HG02884 (cell line): ENCODE data around the gene PDE6H.

Experiments
- ATAC-seq: cut with Tn5 transposase; IDR thresholded peaks from one replicate; pipeline ENCODE4 v1.9.1; 2021; ENCODE audit warnings: mild to moderate bottlenecking, moderate library complexity; ENCODE audit not compliant: unreplicated experiment

Gene PDE6H

DNA sequence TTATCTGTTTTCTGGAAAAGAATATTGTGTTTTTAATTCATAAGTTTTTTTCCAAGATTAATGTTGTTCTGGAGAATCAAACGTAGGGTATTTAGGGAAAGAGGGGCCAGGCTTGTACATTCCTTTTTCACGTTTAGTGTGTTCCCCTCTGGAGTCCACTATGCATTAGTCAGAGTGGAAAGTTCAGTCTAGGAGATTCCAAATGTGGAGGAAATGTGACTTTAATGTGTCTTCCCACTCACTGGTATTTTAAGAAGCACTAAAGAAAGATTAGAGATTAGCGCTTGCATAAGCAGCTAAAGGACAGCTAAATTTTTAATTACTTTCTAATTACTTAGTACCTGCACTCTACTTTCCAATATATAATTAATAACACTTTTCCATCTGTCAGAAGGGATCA, 4.4 kb upstream of the PDE6H start:
- no peak for ATAC-seq

DNA sequence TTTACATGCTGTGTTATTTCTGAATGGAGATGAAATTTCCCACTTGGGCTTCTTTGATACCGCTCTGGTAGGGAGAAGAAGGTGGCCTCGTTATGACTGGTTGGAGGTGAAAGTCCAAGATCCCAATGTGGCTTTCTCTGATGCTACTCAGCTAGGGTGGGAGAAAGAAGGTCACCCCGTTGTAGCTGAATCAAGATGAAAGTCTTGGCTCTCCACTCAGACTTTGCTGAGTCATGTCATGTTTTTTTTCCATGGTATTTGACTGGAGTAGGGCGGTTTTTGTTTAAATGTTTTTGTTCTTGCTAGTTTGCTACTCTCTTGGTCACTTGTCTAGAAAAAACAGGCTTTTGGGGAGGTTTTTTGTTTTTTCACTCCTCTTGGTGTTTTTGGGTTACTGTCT, 2.4 kb upstream of the PDE6H start:
- ATAC-seq, result no peak

DNA sequence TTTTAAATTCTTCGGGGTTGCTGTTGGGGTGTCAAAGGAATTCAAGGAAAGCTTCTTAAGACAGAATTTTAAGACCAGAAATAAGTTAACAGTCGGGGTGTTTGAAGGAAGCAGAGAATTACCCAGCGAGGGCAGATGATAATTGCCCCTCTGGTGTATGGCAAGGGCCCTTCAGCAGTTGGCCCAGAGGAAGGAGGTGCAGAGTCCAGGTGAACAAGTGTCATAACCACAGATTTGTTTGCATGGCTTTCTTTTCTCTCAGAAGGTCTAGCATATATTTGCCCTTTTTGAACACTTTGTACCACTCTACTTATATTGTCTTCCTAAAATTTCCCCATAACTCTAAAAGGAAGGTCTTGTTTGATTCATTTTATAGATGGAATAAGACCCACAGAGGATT, 1.8 kb downstream of the PDE6H start:
- ATAC-seq, result no peak

DNA sequence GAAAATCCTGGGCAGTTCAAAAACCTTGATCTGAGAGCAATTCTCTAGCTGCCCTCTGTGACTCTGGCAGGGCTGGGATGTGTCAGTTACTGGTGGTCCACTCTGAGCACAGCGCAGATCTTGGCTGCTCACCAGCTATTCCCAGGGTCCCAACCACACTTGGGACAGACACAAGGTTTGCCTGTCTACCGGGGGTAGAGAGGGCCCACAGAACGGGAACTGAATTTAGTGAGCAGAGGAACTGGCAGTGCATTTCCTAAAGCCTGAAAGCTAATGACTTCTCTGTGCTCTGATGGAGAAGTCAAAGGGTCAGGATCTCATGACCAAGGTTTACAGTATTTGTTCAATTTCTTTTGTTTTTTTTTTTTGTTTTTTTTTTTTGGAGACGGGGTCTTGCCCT, 2.6 kb downstream of the PDE6H start:
- no peak for ATAC-seq

DNA sequence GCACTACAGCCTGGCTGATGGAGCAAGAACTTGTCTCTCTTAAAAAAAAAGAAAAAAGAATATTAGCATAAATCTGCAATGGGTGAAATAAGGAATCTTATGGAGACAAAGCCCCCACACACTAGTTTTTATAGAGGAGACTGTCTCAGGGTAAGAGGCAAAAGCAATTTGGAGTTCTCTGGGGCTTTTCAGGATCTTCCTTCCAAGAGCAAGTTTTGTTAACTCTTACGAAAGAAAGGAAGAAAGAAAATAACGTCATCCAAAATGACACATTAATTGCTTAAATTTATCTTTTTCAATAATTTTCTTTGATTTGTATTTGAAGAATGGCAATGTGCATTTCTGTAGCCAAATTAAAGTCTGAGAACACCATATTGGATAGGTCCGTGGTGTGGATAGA, 3.8 kb downstream of the PDE6H start:
- no peak for ATAC-seq

DNA sequence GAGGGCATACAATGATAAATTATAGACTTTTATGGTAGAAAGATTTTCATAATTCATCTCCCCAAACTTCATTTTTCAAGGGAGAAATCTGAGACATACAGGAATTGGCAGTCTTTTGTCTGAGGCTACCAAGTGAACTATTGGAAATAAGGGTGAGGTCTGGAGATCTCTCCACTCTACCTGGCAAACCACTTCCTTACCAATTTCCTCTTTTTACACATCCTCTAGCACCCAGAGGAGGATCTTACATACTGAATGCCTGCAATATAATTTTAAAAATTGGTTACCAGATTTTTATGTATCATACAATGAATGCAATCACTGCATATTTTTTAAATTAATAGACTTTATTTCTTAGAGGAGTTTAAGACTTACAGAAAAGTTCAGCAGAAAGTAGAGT, 6.6 kb downstream of the PDE6H start:
- ATAC-seq, result no peak

DNA sequence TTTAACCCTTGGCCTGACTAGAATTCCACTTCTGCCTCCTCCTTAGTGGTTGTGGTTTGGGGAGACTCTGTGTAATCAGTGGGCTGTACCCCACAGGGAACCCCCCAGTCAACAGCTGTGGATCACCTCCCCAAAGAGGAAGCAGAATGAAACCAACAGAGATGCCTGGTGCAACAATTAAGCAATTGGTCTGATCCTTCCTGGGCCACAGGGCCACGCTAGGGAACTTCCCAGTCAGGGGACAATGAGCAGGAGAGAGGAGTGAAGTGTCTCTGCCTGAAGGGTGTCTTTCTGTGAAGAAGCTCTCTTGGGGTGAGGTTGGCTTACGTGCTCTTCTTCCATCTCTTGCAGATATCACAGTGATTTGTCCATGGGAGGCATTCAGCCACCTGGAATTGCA, 8.2 kb downstream of the PDE6H start:
- peak; percentile 59 for ATAC-seq

DNA sequence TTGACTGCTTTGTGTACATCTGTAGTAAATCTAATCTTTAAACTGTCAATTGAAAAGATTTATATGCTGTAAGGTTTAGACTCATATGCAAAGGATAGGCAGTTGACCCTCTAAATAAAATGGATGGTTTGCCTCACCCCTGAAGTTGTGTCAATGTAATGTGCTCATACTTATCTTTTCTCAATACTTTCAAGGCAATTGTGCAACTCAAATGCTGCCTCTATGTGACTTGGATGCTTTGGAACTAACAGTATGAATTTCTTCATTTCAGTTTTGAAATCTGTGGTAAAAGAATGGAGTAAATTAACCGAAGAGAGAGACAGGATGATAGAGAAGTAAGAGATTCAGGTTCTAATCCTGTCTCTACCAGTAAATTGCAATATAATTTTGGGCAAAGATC, 9.7 kb downstream of the PDE6H start:
- no peak for ATAC-seq

DNA sequence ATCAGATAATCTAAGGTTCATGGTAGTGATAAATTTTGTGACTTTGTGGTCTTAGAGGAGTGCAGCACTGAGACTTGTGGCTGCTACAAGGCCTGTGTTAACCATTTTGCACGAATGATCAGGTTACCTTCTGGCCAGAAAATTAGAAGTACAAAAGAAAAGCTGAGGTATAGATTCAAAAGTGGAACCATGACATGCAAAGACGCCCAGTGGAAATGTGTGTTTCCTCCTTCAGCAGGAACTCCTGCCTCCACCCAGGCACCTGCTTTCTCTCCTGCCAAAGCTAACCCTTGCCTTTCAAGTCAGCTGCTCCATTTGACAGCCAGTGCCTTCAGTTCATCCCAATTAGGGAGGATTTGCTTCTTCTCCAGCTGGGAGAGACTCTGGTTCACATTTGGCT, 10.1 kb downstream of the PDE6H start:
- peak; percentile 47 for ATAC-seq

DNA sequence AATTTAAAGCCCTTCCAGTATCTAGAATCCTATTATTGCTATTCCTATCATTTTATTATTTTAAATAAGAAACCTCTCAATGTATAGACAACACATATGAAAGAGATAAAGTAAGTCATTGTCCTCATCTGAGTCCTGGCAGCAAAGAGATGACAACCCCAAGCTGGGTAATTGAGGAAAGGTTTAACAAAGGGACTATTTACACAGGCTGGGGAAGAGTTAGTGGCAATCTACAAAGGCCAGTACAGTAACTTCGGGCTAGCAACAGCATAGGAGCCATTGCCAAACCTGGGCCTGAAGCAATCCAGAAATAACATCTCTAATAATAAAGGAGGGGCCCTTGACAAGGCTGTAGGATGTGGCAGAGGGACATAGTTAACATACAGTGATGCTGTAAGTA, 11.2 kb downstream of the PDE6H start:
- ATAC-seq, result no peak

DNA sequence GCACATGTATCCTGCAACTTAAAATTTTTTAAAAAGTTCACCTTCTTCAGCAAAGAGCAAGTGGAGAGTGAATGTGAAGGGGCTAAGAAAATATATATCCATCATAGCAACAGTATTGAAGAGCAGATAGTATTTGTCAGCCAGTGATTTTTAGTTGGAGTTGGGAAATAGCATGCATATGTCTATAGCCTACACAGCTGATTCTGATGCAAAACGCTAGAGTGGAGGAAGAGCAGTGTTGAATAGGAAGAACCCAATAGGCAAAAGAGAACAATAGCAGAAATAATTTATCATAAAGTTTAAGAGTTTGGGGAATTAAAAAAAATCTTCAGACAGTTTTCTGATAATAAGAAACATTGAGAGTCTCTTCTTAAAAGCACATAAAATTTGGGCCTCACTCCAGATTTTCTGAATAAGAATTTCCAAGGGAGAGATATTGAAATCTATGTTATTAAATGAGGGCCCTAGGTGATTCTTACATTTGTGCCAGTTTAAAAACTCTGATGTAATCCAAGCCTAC, 12.0 kb downstream of the PDE6H start:
- no peak for ATAC-seq

DNA sequence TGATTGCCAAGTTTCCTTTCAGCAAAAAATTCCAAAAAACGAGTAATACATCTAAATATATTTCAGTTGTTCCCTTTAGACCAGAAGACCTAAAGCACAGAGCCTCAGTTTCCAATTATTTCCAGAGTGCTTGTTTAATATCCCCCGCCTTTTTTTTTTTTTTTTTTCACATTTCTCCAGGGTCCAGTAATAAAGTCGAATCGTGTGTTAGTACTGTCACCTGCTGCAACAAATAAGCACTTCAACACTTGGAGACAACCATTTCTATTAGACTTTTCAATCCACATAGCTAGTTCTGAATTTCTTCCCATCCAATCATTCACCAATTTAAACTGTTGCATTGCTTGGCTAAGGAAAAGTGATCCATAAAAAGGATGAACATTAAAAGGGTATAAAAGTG, 13.6 kb downstream of the PDE6H start:
- ATAC-seq, result no peak

DNA sequence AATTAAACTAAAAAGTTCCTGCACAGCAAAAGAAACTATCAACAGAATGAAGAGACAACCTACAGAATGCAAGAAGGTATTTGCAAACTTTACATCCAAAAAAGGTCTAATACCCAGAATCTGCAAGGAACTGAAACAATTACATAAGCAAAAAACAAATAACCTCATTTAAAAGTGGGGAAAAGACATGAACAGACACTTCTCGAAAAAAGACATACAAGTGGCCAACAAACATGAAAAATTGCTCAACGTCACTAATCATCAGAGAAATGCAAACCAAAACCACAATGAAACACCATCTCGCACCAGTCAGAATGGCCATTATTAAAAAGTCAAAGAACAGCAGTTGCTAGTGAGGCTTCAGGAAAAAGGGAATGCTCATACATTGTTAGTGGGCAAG, 15.2 kb downstream of the PDE6H start:
- no peak for ATAC-seq

DNA sequence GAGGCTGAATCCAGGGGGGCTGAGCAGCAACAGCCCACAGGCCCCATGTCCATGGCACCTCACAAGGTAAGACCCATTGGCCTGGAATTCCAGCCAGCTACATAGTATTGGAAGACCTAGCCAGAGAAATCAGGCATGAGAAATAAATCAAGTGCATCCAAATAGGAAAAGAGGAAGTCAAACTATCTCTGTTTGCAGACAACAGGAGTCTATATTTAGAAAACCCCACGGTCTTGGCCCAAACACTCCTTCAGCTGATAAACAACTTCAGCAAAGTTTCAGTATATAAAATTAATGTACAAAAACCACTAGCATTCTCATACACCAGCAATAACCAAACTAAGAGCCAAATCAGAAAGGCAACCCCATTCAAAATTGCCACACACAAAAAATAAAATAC, 16.9 kb downstream of the PDE6H start:
- peak; percentile 38 for ATAC-seq

DNA sequence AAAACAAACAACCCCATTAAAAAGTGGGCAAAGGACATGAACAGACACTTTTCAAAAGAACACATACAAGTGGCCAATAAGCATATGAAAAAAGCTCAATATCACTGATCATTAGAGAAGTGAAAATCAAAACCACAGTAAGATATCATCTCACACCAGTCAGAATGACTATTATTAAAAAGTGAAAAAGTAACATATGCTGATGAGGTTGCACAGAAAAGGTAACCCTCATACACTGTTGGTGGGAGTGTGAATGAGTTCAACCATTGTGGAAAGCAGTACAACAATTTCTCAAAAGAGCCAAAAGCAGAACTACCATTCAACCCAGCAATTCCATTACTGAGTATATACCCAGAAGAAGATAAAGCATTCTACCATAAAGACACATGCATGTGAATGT, 18.2 kb downstream of the PDE6H start:
- ATAC-seq, result no peak

DNA sequence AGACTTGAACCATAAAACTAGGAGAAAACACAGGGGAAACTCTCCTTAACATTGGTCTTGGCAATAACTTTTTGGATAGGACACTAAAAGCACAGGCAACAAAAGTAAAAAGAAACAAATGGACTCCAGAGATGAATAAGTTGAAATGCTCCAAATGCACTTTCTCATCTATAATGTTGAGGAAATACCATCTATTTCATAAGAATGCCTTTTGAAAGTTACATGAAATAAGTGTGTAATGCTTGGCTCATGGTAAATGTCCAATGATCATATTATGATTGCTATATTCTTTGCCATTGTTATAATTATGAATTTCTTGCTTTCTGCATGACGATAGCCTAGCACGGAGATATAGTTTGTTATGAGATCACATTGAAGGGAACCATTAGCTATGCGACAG, 19.8 kb downstream of the PDE6H start:
- ATAC-seq, result no peak

DNA sequence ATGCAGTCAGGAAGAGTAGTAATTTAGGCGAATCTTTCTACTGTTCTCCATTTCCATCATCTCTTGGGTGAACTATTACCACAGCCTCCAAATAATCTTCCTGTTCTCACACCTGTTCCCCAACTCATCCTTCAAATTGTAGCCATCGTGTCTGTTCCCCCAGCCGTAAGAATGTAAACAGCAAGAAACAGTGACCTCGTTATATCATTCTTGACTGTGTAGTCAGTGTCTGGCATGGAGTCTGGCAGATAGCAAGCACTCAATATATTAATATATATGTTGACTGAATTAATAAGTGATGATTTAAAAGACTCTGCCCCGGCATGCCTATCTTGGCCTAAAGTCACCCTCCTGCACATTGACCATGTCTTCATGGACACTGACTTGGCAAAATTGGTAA, 20.3 kb downstream of the PDE6H start:
- no peak for ATAC-seq

DNA sequence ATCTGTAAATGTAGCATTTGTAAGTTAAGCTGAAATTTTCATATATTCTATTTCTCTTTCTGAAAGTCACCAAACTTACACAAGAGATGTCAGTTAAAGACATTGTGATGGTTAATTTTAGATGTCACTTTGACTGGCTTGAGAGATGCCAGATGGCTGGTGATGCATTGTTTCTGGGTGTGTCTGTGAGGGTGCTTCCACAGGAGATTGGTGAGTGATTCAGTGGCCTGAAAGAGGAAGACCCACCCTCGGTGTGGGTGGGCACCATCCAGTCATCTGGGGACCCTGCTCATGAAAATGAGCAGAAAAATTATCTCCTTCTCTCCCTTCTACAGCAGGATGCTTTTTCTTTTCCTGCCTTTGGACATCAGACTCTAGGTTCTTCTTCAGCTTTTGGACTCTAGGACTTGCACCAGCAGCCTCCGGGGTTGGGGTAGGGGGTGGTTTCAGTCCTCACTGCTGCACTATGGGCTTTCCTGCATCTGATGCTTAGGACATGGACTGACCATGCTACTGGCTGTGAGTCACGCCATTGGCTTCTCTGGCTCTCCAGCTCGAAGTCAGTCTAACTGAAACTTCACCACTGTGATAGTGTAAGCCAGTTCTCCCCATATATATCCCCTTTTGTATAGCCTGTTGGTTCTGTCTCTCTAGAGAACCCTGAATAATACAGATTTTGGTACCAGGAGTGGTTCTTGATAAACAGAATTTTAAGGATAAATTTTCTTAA, 20.9 kb downstream of the PDE6H start:
- ATAC-seq, result no peak

DNA sequence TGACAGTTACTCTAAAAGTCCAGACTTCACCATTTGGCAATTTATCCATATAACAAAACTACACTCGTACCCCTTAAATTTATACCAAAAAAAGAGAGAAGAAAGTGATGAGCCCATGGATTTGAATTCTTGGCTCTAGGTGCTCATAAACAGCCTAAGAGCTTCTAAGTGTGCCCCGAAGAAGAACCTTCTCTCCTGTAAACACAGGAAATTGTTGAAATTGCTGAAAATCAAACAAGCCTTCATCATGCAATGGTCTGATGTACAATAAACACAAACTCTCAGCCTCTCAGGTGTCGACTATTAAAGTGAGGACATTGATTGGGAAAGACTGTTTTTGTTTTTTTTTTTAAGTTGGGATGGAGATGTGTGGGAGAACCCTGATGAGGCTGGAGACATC, 21.8 kb downstream of the PDE6H start:
- no peak for ATAC-seq

DNA sequence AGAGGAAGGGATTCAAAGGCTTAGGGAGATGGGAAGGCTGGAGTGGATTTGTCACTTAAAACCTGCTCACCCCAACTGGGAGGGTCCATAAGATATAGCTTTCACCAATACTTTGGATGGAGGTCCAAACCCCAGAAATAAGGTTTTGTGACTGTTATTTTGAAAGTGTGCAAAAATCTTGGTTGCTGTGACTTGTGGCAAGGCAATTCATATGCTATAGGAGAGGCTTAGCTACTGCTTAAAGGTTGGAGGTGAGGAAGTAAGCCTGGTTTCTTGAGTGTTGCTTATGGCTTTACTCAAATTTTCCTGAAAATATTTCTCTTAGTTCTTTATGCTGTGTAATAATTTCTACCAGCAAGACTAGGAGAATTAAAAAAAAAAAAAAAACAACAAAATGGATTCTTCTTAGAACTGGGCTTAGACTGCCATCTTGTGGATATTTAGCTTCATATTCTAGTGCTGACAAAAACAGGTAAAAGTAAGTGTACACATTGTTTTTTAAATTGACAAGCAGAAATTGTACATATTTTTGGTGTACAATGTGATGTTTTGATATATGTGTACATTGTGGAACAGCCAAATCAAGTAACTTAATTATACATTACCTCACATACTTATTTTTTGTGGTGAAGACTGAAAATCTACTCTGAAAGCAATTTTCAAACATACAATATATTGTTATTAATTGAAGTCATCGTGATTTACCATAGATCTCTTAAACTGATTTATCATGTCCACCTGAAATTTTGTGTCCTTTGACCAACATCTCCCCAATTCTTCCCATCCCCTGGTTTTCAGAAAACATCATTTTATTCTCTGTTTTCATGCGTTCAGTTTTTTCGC, 23.0 kb downstream of the PDE6H start:
- no peak for ATAC-seq

DNA sequence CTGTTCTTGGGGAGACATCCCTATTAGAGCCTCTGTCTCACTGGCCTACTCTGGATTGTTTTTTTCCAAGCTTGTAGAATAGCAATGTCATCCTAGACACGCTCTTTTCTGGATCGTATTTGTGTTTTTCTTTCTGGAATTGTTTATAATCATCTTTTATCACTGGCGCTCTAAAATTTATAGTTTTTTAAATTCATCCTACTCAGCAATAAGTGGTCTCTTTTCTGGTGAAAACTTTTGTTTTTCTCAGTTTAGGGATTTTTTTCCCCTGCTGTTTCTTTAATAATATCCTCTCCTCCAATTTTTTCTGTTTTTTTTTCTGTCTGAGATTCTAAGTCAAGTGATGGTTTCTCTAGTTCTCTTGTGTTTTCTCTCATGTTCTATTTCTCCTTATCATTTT, 25.2 kb downstream of the PDE6H start:
- no peak for ATAC-seq

DNA sequence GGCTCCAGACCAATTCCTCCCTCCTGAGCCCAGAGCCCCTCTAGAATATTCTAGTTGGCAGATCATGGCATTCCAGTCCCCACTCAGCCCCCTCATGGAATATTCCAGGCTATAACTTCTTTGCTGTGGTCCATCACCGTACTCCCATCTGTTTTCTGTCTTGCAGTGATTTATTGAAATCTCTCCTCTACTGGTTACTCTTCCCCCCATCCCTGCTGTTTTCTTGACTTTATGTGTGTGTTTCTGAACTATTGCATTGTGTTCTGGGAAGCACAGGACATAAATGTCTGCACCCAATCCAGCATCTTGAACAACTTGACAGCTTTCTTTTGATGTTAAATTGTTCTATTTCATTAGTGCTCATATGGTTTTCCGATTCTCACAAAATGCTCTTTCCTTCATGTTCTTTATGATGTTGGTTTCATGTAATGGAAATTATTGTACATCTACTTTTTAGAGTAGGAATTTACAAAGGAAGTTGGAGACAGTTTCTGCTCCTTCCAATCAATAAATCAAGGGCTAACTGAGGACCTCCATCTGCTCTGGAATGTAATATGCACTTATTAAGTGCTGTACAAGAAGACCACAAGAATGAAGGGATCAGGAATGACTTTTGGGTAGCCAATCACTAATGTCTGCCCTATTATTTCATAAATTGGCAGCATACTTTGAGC, 26.3 kb downstream of the PDE6H start:
- ATAC-seq, result no peak
